Body of pancreas (tissue), 4 donors: Measurements from ENCODE around the gene CRYGB. TPM values are rescaled to one million over a fixed set of nuclear protein-coding genes. Genes with fewer than 3 reads are reported as not detected.

Experiments
- ATAC-seq: fragments of 150-250 bp; one replicate; pipeline ENCODE4 v1.9.1; 2016
- DNase-seq, 4 donors: peaks; one replicate each; pipeline ENCODE4 v3.0.0-alpha.2; 2019
- H3K27ac ChIP-seq, 4 donors: fragments of 200-600 bp; sonication (generic); 1 replicate in 3 of 4; 2 replicates in 1 of 4; pipeline versions ENCODE4 v1.5.1 to v1.6.1; 2016 to 2019; ENCODE audit warnings: mild to moderate bottlenecking in 1 of 4, mixed read lengths in 1 of 4, moderate library complexity in 1 of 4
- H3K27me3 ChIP-seq, 2 donors: fragments of 200-600 bp; sonication (generic); one replicate each; pipeline ENCODE4 v1.6.0; 2016; ENCODE audit warnings: mild to moderate bottlenecking in 1 of 2
- H3K36me3 ChIP-seq, 2 donors: fragments of 200-600 bp; sonication (generic); replicated peaks in 1 of 2; 2 replicates each; pipeline ENCODE4 v1.5.1; 2016; ENCODE audit warnings: low read depth in 2 of 2; ENCODE audit not compliant: insufficient read depth in 1 of 2
- H3K4me1 ChIP-seq: fragments of 200-600 bp; sonication (generic); one replicate; pipeline ENCODE4 v1.6.0; 2016
- H3K4me3 ChIP-seq, 2 donors: fragments of 200-600 bp; sonication (generic); 1 replicate in 1 of 2; 2 replicates in 1 of 2; pipeline ENCODE4 v1.5.1; 2016 to 2019
- H3K9me3 ChIP-seq, 3 donors: fragments of 200-600 bp; sonication (generic); 1 replicate in 2 of 3; 2 replicates in 1 of 3; pipeline ENCODE4 v1.5.1; 2016
- POLR2A ChIP-seq, 3 donors: fragments of 450-650 bp; IDR thresholded peaks; one replicate each; pipeline ENCODE4 v1.6.1; 2016; ENCODE audit warnings: antibody characterized with exemption in 3 of 3, mild to moderate bottlenecking in 2 of 3
- WGBS, 2 donors: methylation state at CpG; one replicate each; pipeline ENCODE4 v1.1.5; 2017; 5-methylcytosine and 5-hydroxymethylcytosine counted together
- intact Hi-C: fragments of 100-400 bp; cut with DNase I; formaldehyde crosslinking; loops from one replicate; pipeline ENCODE4 v1.15.1; 2023
- total RNA-seq, 2 donors: library from RNA; depleted of rRNA; stranded (reverse); fragments of >200 nt; gene quantifications; one replicate each; pipeline ENCODE4 v1.1.0, GENCODE V29; 2016
- TF ChIP-seq, protein P1 (sequence below), 7 experiments: fragments of 450-650 bp in 4 of 7; fragments of 200-600 bp in 3 of 7; sonication (generic) in 3 of 7; IDR thresholded peaks; one replicate each; pipeline ENCODE4 v1.5.1; 2016 to 2019; ENCODE audit warnings: antibody characterized with exemption in 7 of 7

The CRYGB gene
- total RNA-seq, 2 donors from 2014 or later, result not detected

DNA sequence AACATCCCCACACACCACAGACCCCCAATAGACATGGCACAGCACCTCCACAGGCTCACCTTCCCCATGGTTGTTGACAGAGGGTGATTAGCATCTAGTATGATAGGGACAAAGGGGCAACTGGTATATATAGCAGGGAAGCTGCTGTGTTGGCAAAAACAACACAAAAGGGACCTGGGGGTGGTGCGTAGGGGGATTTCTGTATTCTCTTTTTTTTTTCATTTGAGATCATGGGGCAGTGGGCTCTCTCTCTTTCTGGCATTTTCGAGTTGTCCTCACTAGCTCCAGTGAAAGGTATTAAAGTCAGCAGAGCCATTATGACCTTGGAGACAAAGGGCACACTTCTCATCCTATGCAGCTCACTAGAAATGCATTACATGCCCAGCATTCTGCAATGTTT lies 17.5 kb upstream of the CRYGB start, which contains the start of gene CRYGA:
CRYGA (minus strand) TSS at position 101 of the 400 bp plus-strand sequence; CDS start at position 68, 33 bp downstream.
- WGBS, 2 donors, result 58 to 62% methylated on average over 2 of the region's 2 CpGs

DNA sequence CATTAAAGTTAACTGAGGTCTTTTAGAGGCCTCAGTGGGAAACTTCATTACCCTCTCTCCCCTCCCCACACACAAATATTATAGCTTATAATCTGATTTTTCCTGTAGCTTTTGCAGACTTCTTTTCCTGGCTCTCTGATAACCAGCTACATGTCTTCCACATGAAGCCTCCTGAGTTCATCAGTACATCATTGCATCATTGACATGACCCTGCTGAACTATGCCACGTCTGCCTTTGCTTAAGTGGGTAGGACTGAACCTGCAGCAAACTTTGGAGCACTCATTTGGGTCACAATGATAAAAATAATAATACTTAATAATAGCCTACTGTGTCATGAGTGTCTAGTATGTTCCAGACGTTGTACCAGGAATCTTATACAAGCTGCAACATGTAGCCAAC lies 10.5 kb upstream of the CRYGB start:
- TF ChIP-seq POLR2A (IDR thresholded peaks at IDR 0.05), result no peak
- TF ChIP-seq, protein P1, sequence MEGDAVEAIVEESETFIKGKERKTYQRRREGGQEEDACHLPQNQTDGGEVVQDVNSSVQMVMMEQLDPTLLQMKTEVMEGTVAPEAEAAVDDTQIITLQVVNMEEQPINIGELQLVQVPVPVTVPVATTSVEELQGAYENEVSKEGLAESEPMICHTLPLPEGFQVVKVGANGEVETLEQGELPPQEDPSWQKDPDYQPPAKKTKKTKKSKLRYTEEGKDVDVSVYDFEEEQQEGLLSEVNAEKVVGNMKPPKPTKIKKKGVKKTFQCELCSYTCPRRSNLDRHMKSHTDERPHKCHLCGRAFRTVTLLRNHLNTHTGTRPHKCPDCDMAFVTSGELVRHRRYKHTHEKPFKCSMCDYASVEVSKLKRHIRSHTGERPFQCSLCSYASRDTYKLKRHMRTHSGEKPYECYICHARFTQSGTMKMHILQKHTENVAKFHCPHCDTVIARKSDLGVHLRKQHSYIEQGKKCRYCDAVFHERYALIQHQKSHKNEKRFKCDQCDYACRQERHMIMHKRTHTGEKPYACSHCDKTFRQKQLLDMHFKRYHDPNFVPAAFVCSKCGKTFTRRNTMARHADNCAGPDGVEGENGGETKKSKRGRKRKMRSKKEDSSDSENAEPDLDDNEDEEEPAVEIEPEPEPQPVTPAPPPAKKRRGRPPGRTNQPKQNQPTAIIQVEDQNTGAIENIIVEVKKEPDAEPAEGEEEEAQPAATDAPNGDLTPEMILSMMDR (IDR thresholded peaks at IDR 0.05), result no peak
- H3K27ac ChIP-seq, result no peak overlapping the region
- 62 to 72% methylated on average over 2 of the region's 2 CpGs for WGBS, 2 donors
- H3K4me3 ChIP-seq, result no peak overlapping the region
- H3K9me3 ChIP-seq, result no peaks in the 10 kb centered on the region
- no peaks in the 10 kb centered on the region for H3K36me3 ChIP-seq
- no peaks in the 10 kb centered on the region for H3K27me3 ChIP-seq
- intact Hi-C loops, result no loop called here
- DNase-seq (no peak), ATAC-seq (no peak)
- no peaks in the 10 kb centered on the region for H3K4me1 ChIP-seq

More for the DNA sequence above, 17.5 kb upstream of the CRYGB start, which contains the start of gene CRYGA:
- intact Hi-C loops, result no loop called here
- DNase-seq (no peak), ATAC-seq (no peak)
- TF ChIP-seq POLR2A (IDR thresholded peaks at IDR 0.05), result no peak
- TF ChIP-seq, protein P1 (IDR thresholded peaks at IDR 0.05), result no peak
- H3K27ac ChIP-seq, result no peak within 1 kb of the TSS
- H3K27me3 ChIP-seq, result no peaks in the 10 kb centered on the region
- H3K4me1 ChIP-seq, result no peaks in the 10 kb centered on the region
- no peak within 1 kb of the TSS for H3K4me3 ChIP-seq
- H3K36me3 ChIP-seq, result no peaks in the 10 kb centered on the region
- H3K9me3 ChIP-seq, result no peaks in the 10 kb centered on the region

DNA sequence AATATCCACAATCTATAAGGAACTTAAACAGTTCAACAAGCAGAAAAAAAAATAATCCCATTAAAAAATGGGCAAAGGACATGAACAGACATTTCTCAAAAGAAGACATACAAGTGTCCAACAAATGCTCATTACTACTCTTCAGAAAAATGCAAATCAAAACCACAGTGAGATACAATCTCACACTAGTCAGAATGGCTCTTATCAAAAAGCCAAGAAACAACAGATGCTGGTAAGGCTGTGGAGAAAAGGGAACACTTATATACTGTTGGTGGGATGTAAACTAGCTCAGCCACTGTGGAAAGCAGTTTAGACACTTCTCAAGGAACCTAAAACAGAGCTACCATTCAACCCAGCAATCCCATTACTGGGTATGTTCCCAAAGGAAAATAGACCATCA lies 7.2 kb upstream of the CRYGB start:
- no peak for ATAC-seq
- no peak for TF ChIP-seq POLR2A (IDR thresholded peaks at IDR 0.05)
- TF ChIP-seq, protein P1 (IDR thresholded peaks at IDR 0.05), result no peak
- H3K27me3 ChIP-seq, result no peaks in the 10 kb centered on the region
- no peak for DNase-seq
- H3K9me3 ChIP-seq, result no peaks in the 10 kb centered on the region
- no peaks in the 10 kb centered on the region for H3K4me1 ChIP-seq
- intact Hi-C loops, result no loop called here
- H3K27ac ChIP-seq, result no peak overlapping the region
- H3K36me3 ChIP-seq, result no peaks in the 10 kb centered on the region
- H3K4me3 ChIP-seq, result no peak overlapping the region

DNA sequence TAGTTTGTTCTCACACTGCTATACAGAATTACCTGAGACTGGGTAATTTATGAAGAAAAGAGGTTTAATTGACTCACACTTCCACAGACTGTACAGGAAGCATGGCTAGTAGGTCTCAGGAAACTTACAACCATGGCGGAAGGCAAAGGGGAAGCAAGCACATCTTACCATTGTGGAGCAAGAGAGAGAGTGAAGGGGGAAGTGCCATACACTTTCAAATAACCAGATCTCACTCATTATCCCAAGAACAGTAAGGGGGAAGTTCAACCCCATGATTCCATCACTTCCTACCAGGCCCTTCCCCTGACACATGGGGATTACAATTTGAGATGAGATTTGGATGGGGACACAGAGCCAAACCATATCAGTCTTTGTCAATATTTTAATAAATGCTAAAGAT lies 5.0 kb upstream of the CRYGB start:
- H3K4me3 ChIP-seq, result no peak overlapping the region
- TF ChIP-seq, protein P1 (IDR thresholded peaks at IDR 0.05), result no peak
- no peak for TF ChIP-seq POLR2A (IDR thresholded peaks at IDR 0.05)
- H3K27me3 ChIP-seq, result no peaks in the 10 kb centered on the region
- no peaks in the 10 kb centered on the region for H3K4me1 ChIP-seq
- DNase-seq (no peak), ATAC-seq (no peak)
- 76 to 100% methylated on average over 1 of the region's 1 CpG for WGBS, 2 donors
- H3K36me3 ChIP-seq, result no peaks in the 10 kb centered on the region
- H3K9me3 ChIP-seq, result no peaks in the 10 kb centered on the region
- no peak overlapping the region for H3K27ac ChIP-seq
- intact Hi-C loops, result no loop called here

DNA sequence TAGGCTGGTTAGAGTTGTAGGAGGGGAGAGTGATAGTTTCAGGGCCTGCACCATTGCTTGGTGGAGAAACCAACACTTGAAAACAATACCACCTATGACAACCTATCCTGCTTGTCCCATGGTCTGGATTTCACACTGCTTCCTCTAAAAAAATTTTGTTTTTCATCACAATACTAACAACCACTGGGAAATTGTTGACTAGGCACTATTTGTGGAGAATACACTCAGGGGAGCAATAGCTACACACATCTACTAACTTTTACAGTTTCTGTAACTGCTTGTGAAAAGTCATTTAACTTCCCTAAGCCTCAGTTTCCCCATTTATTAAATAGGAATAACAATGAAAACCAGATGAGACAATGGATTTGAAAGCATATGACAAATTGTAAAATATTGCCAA lies 4.1 kb upstream of the CRYGB start:
- no peak for TF ChIP-seq POLR2A (IDR thresholded peaks at IDR 0.05)
- TF ChIP-seq, protein P1 (IDR thresholded peaks at IDR 0.05), result no peak
- no peak for DNase-seq
- Histone ChIP-seq H3K27ac (no peak overlapping the region), H3K27me3 (no peaks in the 10 kb centered on the region), H3K9me3 (no peaks in the 10 kb centered on the region), H3K36me3 (no peaks in the 10 kb centered on the region), H3K4me1 (no peaks in the 10 kb centered on the region), H3K4me3 (no peak overlapping the region)
- intact Hi-C loops, result no loop called here
- no peak for ATAC-seq
